B cell (primary cell): Measurements from ENCODE around the gene HSPA1A. TPM values are rescaled to one million over a fixed set of nuclear protein-coding genes. Genes with fewer than 3 reads are reported as not detected.

Source experiments
- ATAC-seq: fragments of 200-7000 bp; cut with Tn5 transposase; one replicate; pipeline ENCODE4 v1.10.0; 2021; ENCODE audit warnings: low read depth, mild to moderate bottlenecking, moderate number of reproducible peaks, moderate library complexity
- CTCF ChIA-PET: fragments of 350-600 bp; sonication (Branson Sonifier 250); formaldehyde crosslinking; loops from one replicate; lab custom pipeline; 2021; ENCODE audit warnings: antibody characterized with exemption, inconsistent platforms; lab: Charles Lee
- POLR2A ChIA-PET: fragments of 350-600 bp; sonication (Branson Sonifier 250); formaldehyde crosslinking; loops from one replicate; lab custom pipeline; 2021; ENCODE audit warnings: antibody characterized with exemption; lab: Charles Lee
- DNase-seq: peaks from one replicate; pipeline ENCODE4 v3.0.0; 2013
- H2AFZ ChIP-seq: 2 replicates; pipeline ENCODE4 v1.6.1; 2012; ENCODE audit warnings: mild to moderate bottlenecking, low read depth, low read length; ENCODE audit not compliant: insufficient read depth, poor library complexity, severe bottlenecking
- H3K27ac ChIP-seq, 2 donors: 1 replicate in 1 of 2; 2 replicates in 1 of 2; pipeline ENCODE4 v1.5.1; 2012 to 2013; ENCODE audit warnings: low read length in 2 of 2, mild to moderate bottlenecking in 2 of 2, moderate library complexity in 1 of 2
- H3K27me3 ChIP-seq, 4 experiments: fragments of 200-600 bp in 1 of 4; sonication (generic) in 1 of 4; replicated peaks in 1 of 4; 1 replicate in 2 of 4; 2 replicates in 2 of 4; pipeline versions ENCODE4 v1.6.1 to v1.7.0; 2013 to 2016; ENCODE audit warnings: low read length in 3 of 4, mild to moderate bottlenecking in 2 of 4, mixed read lengths in 1 of 4, moderate library complexity in 1 of 4; ENCODE audit not compliant: insufficient read depth in 4 of 4, control insufficient read depth in 3 of 4; ENCODE audit errors: control extremely low read depth in 1 of 4
- H3K36me3 ChIP-seq, 2 experiments: replicated peaks in 1 of 2; 1 replicate in 1 of 2; 2 replicates in 1 of 2; pipeline versions ENCODE4 v1.6.1 to v1.7.1; 2013; ENCODE audit warnings: low read length in 1 of 2; ENCODE audit not compliant: insufficient read depth in 2 of 2, control insufficient read depth in 1 of 2; ENCODE audit errors: control extremely low read depth in 1 of 2, extremely low read depth in 1 of 2
- H3K4me1 ChIP-seq, 2 donors: fragments of 200-600 bp in 1 of 2; sonication (generic) in 1 of 2; 1 replicate in 1 of 2; 2 replicates in 1 of 2; pipeline versions ENCODE4 v1.5.1 to v1.6.1; 2013 to 2017; ENCODE audit warnings: low read length in 2 of 2; ENCODE audit not compliant: control insufficient read depth in 2 of 2, insufficient read depth in 2 of 2
- H3K4me2 ChIP-seq: replicated peaks from 2 replicates; pipeline ENCODE3; 2012; ENCODE audit warnings: mild to moderate bottlenecking, low read depth, low read length; ENCODE audit not compliant: poor library complexity, severe bottlenecking
- H3K4me3 ChIP-seq, 5 experiments: fragments of 200-600 bp in 1 of 5; sonication (generic) in 1 of 5; 1 replicate in 3 of 5; 2 replicates in 2 of 5; pipeline versions ENCODE4 v1.5.1 to v1.7.0; 2011 to 2016; ENCODE audit warnings: low read length in 4 of 5, mild to moderate bottlenecking in 4 of 5, low read depth in 2 of 5, control low read depth in 1 of 5, moderate library complexity in 1 of 5; ENCODE audit not compliant: insufficient read depth in 1 of 5; ENCODE audit errors: control extremely low read depth in 1 of 5, extremely low read depth in 1 of 5
- H3K79me2 ChIP-seq: fragments of 200-600 bp; sonication (generic); one replicate; pipeline ENCODE4 v1.6.0; 2016; ENCODE audit warnings: low read length; ENCODE audit not compliant: control insufficient read depth, insufficient read depth
- H3K9ac ChIP-seq: fragments of 200-600 bp; sonication (generic); 2 replicates; pipeline ENCODE4 v1.6.1; 2017; ENCODE audit warnings: mild to moderate bottlenecking, low read length, moderate library complexity
- H3K9me3 ChIP-seq, 3 donors: one replicate each; pipeline versions ENCODE4 v1.6.1 to v1.7.1; 2013; ENCODE audit warnings: low read length in 2 of 3; ENCODE audit not compliant: control insufficient read depth in 2 of 3, insufficient read depth in 1 of 3; ENCODE audit errors: control extremely low read depth in 1 of 3
- H4K20me1 ChIP-seq: 2 replicates; pipeline ENCODE4 v1.6.0; 2012; ENCODE audit warnings: mild to moderate bottlenecking, low read length; ENCODE audit not compliant: insufficient read depth, control insufficient read depth, poor library complexity, severe bottlenecking
- H3K27ac Mint-ChIP-seq: one replicate; pipeline ENCODE4 v1.8.0; 2021; ENCODE audit warnings: mixed read lengths
- H3K27me3 Mint-ChIP-seq: one replicate; pipeline ENCODE4 v1.8.0; 2021; ENCODE audit warnings: mixed read lengths
- H3K4me1 Mint-ChIP-seq: one replicate; pipeline ENCODE4 v1.8.0; 2021; ENCODE audit warnings: mixed read lengths
- H3K4me3 Mint-ChIP-seq: one replicate; pipeline ENCODE4 v1.8.0; 2021; ENCODE audit warnings: mixed read lengths
- H3K9me3 Mint-ChIP-seq: one replicate; pipeline ENCODE4 v1.8.0; 2022; ENCODE audit warnings: mixed read lengths; ENCODE audit not compliant: insufficient read depth
- CTCF ChIP-seq: fragments of 200-600 bp; IDR thresholded peaks from one replicate; pipeline ENCODE4 v1.8.0; 2022; ENCODE audit warnings: antibody characterized with exemption, mild to moderate bottlenecking
- EZH2 ChIP-seq: IDR thresholded peaks from 2 replicates; pipeline ENCODE4 v1.6.1; 2012; ENCODE audit warnings: borderline replicate concordance, low read depth, mild to moderate bottlenecking, moderate library complexity, low read length; ENCODE audit not compliant: insufficient read depth, poor library complexity, severe bottlenecking
- WGBS: methylation state at CpG from one replicate; pipeline ENCODE4 v1.1.5; 2013; ENCODE audit warnings: missing lambda C conversion rate; ENCODE audit not compliant: insufficient coverage; 5-methylcytosine and 5-hydroxymethylcytosine counted together
- intact Hi-C: fragments of 100-400 bp; cut with micrococcal nuclease; formaldehyde crosslinking; loops from one replicate; pipeline ENCODE4 v1.10.0; 2022
- polyA plus RNA-seq: library from polyadenylated mRNA; depleted of rRNA; stranded (reverse); fragments of >200 nt; gene quantifications from 2 replicates; pipeline ENCODE4 v1.2.3, GENCODE V29; 2012
- total RNA-seq, 2 donors: library from RNA; stranded (reverse); fragments of 120-200 nt in 1 of 2; gene quantifications; 1 replicate in 1 of 2; 2 replicates in 1 of 2; pipeline versions ENCODE4 v1.2.3 to v1.2.4, GENCODE V29; 2013 to 2022

The HSPA1A gene
- total and polyA plus RNA-seq, 2 donors (not counting 1 experiment from before 2014, with no cell fraction given) = 61.2 to 129 TPM

GRCh38 chr6:31767096-31767645 is 48.2 kb upstream of the HSPA1A start:
- intact Hi-C loops = no loop called here

More at GRCh38 chr6:31767096-31767645, 48.2 kb upstream of the HSPA1A start:
- DNase-seq (no peak), ATAC-seq (no peak)
- Histone ChIP-seq H3K4me2 (no peak overlapping the region), H3K9me3 (no peaks in the 10 kb centered on the region), H3K27me3 (no peaks in the 10 kb centered on the region), H3K79me2 (no peaks in the 10 kb centered on the region), H3K4me3 (no peak overlapping the region), H3K9ac (no peak overlapping the region), H3K27ac (no peak overlapping the region), H4K20me1 (no peaks in the 10 kb centered on the region), H2AFZ (no peak overlapping the region), H3K4me1 (peaks cover 0 to 2% of the 10 kb centered on the region in 2 donors), H3K36me3 (peaks cover 0 to 3% of the 10 kb centered on the region in 2 experiments)
- Mint-ChIP-seq H3K27ac (no peak overlapping the region), H3K4me3 (no peak overlapping the region), H3K4me1 (peaks cover 9% of the 10 kb centered on the region), H3K27me3 (no peaks in the 10 kb centered on the region), H3K9me3 (no peaks in the 10 kb centered on the region)
- TF ChIP-seq CTCF (no peak), EZH2 (no peak)
- POLR2A ChIA-PET = interaction anchor here (0.5 kb wide), 1 partner anchor 1557 kb away, joined by 4 read pairs; no protein-coding TSS in a partner anchor
- CTCF ChIA-PET = interaction anchor here (4.5 kb wide), 1 partner anchor 29 kb away, joined by 51 read pairs; the partner anchor contains the start of genes CLIC1 and MSH5
- WGBS = 100% methylated on average over 3 of the region's 6 CpGs
